CD4-positive, alpha-beta T cell treated with Interleukin-21 for 1 hour (primary cell): ENCODE data around the gene SMAGP.
"Not testable (repeated sequence)": the region's sequence is repeated elsewhere in the genome, so short reads cannot be mapped to it uniquely, and the experiment has no call there.

Experiments used
- DNase-seq: peaks from one replicate; pipeline ENCODE4 v3.0.0-alpha.2; 2020

SMAGP gene

DNA sequence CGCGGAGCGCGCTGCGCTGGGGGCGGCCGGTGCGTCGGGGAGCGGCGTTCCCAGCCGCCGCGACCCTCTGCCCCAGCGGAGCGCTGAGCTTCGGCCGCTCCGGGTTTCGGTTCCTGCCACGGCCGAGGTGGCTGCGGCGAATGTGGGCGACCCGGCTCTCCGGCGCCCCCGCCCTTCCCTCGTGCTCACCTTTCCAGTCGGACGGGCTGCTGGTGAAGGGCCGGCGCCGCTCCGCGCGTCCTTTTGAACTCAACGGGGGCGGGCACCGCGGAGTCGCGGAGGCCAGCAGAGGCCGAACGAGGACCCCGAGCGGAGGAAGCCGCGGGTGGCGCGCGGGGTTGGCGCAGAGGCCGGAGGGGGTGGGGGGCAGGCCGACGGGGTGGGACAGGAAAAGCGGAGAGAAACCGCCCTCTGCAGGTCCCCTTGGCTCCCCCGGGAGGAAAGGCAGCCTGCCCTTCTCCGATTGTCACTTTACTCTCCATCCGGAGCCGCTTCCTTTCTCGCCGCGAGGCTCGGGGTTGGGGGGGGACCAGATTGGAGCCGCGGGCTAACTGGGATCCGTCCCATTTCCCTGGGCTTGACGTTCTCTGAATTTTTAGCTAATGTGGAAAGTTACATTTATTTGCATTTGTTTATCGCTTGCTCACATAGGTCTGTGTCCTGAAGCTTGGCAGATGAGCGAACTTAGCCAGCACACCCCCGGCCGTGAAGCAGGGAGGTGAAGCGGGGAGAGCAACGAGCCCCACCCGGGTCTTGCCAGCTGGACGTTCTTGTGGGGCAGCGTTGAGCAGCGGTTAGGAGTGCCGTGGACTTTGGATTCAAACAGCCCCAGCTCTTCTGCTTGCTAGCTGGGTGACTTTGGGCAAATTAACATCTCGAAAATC is at the start of gene SMAGP:
TSS of gene SMAGP (minus strand) at position 349 of the 884 bp plus-strand sequence. CDS start 1,137 bp downstream, outside the sequence.
- peak; percentile 51 for DNase-seq

- DNase-seq, result peak; percentile 72
Measured at GRCh38 chr12:51318846-51319599, 48.8 kb upstream of the SMAGP start.

DNA sequence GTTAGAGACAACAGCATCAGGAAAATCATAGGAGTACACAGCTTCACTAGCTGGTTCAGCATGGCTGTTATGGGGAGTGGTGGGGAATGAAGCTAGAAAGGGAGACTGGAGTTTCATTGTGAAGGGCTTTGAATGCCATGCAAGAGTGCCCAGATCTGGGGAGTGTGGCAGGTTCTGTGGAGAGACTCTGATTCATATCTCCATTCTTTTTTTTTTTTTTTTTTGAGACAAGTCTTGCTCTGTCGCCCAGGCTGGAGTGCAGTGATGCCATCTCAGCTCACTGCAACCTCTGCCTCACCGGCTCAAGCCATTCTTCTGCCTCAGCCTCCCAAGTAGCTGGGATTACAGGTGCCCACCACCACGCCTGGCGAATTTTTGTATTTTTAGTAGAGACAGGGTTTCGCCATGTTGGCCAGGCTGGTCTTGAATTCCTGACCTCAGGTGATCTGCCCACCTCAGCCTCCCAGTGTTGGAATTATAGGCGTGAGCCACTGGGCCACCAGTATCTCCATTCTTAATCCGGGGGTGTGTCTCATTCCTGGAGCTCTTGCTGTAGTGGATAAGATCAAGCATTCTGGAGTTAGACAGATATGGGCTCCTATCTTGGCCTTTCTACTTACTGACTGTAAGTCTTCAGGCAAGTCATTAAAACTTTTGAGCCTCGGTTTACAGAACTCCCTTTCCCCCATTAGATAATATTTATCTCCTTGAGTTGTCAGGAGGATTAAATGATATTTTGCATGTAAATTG is 48.0 kb upstream of the SMAGP start:
- DNase-seq, result not testable (repeated sequence)

- DNase-seq, result no peak
Measured at GRCh38 chr12:51311389-51311788, 41.2 kb upstream of the SMAGP start.

- DNase-seq, result no peak
Measured at GRCh38 chr12:51307655-51308593, 37.7 kb upstream of the SMAGP start.

DNA sequence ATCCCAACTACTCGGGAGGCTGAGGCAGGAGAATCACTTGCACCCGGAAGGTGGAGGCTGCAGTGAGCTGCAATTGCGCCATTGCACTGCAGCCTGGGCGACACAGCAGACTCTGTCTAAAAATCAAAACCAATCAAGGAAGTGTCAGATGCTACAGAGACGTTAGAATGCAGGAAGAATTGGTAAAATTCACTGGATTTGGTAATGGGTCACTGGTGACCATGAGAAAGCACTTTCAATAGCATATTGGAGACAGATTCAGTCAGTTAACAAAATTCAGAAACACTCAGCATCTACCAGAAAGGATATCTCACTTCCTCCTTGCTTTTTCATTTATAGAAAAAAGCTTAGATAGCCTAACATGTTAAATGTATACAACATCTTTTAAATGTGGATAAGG is 36.3 kb upstream of the SMAGP start:
- DNase-seq, result no peak

DNA sequence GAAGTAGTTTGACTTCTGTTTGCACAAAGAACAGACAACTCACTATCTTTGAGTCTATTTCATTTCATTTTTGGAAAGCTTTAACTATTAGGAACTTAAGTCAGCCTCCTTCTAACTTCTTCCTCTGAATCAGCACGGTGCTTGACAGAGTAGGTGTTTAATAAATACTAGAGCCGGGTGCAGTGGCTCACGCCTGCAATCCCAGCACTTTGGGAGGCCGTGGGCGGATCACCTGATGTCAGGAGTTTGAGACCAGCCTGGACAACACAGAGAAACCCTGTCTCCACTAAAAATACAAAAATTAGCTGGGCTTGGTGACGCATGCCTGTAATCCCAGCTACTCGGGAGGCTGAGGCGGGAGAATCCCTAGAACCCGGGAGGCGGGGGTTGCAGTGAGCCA is 30.6 kb upstream of the SMAGP start:
- DNase-seq, result not testable (repeated sequence)

- no peak for DNase-seq
Measured at GRCh38 chr12:51295651-51296050, 25.4 kb upstream of the SMAGP start.

DNA sequence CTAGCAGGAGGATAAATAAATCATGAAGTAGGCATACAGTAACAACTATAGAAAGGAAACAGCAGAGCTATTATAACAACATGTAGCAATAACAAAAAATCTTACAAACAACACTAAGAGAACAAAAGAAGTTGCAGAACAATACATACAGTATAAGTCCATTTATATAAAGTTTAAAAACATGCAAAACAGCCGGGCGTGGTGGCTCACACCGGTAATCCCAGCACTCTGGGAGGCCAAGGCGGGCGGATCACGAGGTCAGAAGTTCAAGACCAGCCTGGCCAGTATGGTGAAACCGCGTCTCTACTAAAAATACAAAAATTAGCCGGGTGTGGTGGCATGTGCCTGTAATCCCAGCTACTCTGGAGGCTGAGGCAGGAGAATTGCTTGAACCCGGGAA is 23.9 kb upstream of the SMAGP start:
- DNase-seq, result not testable (repeated sequence)

GRCh38 chr12:51293696-51294095 is 23.5 kb upstream of the SMAGP start:
- no peak for DNase-seq

- peak; percentile 7 for DNase-seq
Measured at GRCh38 chr12:51291603-51292513, 21.6 kb upstream of the SMAGP start.

- no peak for DNase-seq
Measured at GRCh38 chr12:51285843-51286242, 15.6 kb upstream of the SMAGP start.

DNA sequence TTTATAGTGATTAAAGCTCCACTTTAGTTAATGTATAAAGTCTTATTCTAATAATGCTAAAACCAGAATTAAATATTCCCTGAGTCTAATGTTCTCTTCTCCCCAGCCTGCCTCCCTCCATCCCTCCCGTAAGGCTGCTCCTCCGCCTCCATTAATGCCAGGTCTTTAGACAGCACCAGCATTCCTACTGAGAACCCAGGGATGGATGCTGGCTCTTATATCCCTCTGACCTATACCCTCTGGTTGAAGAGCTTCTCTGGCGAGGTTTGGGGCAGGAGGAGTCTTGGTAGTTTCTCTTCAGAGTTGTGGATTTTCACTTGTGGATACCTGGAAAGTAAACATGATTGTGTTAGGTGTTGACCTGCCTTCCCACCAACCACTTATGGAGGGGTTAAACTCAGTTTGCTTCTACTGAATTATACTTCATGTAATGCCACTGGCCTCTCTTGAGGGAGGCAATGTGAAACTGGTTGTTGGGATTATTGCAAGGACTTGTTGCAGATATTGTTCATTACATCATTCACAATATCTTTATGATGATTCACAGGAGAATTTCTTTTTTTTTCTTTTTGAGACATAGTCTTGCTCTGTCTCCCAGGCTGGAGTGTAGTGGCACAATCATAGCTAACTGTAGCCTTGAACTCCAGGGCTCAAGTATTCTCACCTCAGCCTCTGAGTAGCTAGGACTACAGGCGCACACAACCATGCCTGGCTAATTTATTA is 11.1 kb upstream of the SMAGP start:
- no peak for DNase-seq

DNA sequence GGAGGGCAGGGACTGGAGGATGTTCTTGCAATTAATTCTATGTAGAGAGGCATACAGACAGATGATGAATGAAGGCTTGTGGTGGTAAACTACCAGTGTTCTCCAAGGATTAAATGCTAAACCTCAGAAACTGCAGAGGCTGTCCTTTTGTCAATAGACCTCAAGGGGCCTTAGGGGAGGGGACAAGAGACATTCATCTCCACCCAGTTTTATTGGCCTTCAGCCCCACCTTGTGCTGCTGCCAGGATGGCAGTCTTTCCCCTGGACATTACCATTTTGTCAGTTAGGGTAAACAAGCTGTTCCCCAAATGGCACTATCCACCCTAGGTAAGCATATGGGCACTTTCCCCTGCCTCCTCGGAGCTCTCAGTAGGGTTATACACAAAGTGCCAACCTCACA is 4.9 kb upstream of the SMAGP start:
- no peak for DNase-seq

DNA sequence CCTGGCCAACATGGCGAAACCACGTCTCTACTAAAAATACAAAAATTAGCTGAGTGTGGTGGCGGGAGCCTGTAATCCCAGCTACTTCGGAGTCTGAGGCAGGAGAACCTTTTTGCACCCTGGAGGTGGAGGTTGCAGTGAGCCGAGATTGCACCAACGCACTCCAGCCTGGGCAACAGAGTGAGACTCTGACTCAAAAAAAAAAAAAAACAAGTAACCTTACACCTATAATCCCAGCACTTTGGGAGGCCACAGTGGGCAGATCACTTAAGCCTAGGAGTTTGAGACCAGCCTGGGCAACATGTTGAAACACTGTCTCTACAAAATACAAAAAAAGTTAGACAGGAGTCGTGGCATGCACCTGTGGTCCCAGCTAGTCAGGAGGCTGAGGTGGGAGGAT is 2.6 kb upstream of the SMAGP start:
- DNase-seq, result not testable (repeated sequence)

DNA sequence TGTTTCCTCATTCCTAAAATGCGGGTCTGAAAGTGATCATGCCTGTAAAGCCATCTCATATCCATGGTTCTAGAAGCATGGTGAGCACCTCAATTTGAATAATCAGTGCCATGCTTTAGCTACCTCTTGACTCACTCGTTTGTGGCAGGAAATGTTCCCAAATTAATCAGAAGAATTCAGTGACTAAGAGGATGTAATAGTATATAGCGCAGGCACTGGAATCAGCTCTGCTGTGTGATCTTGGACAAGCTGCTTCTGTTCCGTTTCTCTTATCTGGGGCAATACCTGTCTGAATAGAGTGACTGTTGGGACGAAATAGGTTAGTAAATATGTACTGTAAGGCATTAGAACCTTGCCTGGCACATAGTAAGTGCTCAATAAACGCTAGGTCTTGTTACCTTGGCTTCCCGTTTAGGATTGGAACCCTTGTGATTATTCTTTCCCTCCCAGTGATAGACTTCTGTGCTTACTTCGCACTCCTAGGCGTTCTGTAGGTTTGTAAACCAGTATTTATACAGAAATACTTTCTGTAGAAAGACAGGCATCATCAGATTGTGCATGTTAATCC is 820 bp upstream of the SMAGP start:
- DNase-seq, result no peak

DNA sequence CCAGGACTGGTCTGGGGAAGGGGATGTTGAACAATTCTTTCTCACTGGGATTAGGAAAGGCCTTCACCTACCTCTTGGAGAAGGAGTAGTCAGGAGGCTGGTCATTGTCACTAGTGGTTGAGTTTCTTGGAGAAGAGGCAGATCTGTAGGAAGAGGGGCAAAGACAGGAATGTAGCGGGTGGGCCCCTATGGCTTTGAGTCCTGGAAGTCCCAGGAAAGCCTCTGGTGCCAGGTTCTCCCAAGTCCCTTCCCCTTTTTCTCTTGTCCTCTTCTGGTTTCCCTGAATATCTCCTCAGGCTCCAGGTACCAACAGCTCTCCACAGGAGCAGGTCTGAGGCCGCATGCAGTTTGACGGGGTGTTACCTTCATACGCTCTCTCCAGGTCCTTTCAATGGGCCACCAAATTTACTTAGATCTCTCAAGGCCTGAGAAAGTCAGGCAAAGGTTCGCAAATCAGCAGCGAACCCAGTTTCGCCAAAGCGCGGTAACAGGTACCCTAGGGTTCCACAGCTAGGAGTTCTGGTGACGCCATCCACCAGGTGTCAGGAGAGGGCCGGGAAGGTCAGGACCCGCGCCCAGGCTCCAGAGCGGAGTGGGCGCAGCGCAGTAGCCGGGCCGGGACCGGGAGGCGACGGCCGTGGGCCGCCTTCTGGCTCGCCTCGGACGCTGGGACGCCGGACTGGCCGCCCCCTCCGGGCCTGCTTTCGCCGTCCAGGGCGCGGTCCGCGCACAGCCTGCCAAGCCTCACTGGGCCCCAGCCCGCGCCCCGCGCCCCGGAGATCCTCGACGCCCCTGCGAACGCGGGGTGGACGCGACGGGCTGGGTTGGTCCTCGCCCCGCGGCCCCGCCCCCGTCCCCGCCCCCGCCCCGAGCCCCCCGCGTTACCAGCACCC is 795 bp downstream of the SMAGP start:
- DNase-seq, result peak; percentile 69

GRCh38 chr12:51265024-51265423 is 5.2 kb downstream of the SMAGP start:
- DNase-seq, result peak; percentile 59

DNA sequence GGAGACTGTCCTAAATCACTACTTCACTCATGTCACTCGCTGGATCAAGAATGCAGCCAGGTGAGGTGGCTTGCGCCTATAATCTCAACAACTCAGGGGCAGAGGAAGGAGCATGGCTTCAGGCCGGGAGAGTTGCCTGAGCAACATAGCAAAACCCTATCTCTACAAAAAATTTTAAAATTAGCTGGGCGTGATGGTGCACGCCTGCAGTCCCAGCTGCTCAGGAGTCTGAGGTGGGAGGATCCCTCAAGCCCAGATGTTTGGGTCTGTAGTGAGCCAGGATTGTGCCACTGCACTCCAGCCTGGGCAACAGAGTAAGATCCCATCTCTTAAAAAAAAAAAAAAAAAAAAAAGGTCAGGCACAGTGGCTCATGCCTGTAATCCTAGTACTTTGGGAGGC is 5.9 kb downstream of the SMAGP start:
- no peak for DNase-seq
